HCT116 (cell line): ENCODE results near the gene PGA5. TPM values are rescaled to one million over a fixed set of nuclear protein-coding genes. Genes with fewer than 3 reads are reported as not detected.

Experiments
- ATAC-seq: fragments of 200-7000 bp; cut with Tn5 transposase; 2 replicates; pipeline ENCODE4 v1.9.1; 2020; ENCODE audit warnings: mild to moderate bottlenecking, moderate library complexity
- BruUV-seq: library from RNA; stranded (reverse); fragments of 400-500 nt; replicated peaks from 2 replicates; lab custom pipeline; 2021; lab: Mats Ljungman, UMichigan
- CTCF ChIA-PET: fragments of 300-600 bp; sonication (Branson Sonifier 250); formaldehyde crosslinking; loops from one replicate; lab custom pipeline; 2021; ENCODE audit warnings: antibody characterized with exemption; lab: Charles Lee
- POLR2A ChIA-PET: fragments of 300-600, 350-600 bp; sonication (Branson Sonifier 250); formaldehyde crosslinking; loops from one replicate; lab custom pipeline; 2021; ENCODE audit warnings: antibody characterized with exemption; lab: Charles Lee
- RAD21 ChIA-PET, 2 experiments: fragments of 300-600 bp; sonication (Branson Sonifier 250); formaldehyde crosslinking; loops; one replicate each; lab custom pipeline; 2023; ENCODE audit warnings: low total read pairs in 2 of 2; ENCODE audit not compliant: uncharacterized antibody in 2 of 2, unreplicated experiment in 2 of 2, low non-redundant PET in 1 of 2; lab: Charles Lee
- DNase-seq: peaks from one replicate; pipeline ENCODE4 v3.0.0-alpha.2; 2010; ENCODE audit warnings: low read depth, low spot score
- H2AFZ ChIP-seq: fragments of 200-600 bp; shearing (Covaris generic), sonication (generic); 2 replicates; pipeline ENCODE4 v1.6.1; 2017; ENCODE audit warnings: low read depth, mixed run types, mixed read lengths, antibody characterized with exemption, low read length; ENCODE audit not compliant: poor library complexity, severe bottlenecking
- H3K27ac ChIP-seq: 2 replicates; pipeline ENCODE4 v1.5.1; 2012; ENCODE audit warnings: low read depth, low read length
- H3K27me3 ChIP-seq: fragments of 200-600 bp; sonication (generic); 2 replicates; pipeline ENCODE4 v1.6.1; 2016; ENCODE audit warnings: mixed run types, low read length, mixed read lengths; ENCODE audit not compliant: insufficient read depth
- H3K36me3 ChIP-seq, 2 experiments: fragments of 200-500 bp in 1 of 2; fragments of 200-600 bp in 1 of 2; sonication (Bioruptor generic) in 1 of 2; sonication (generic) in 1 of 2; 2 replicates each; pipeline versions ENCODE4 v1.5.1 to v1.6.1; 2014 to 2016; ENCODE audit warnings: low read length in 2 of 2, inconsistent platforms in 1 of 2, mixed read lengths in 1 of 2, mixed run types in 1 of 2; ENCODE audit not compliant: insufficient read depth in 2 of 2, control insufficient read depth in 1 of 2
- H3K4me1 ChIP-seq, 2 experiments: fragments of 200-600 bp in 1 of 2; sonication (generic) in 1 of 2; 2 replicates each; pipeline versions ENCODE4 v1.5.1 to v1.6.1; 2012 to 2017; ENCODE audit warnings: low read length in 2 of 2, inconsistent platforms in 1 of 2, mild to moderate bottlenecking in 1 of 2, mixed read lengths in 1 of 2, mixed run types in 1 of 2, moderate library complexity in 1 of 2; ENCODE audit not compliant: insufficient read depth in 2 of 2, control insufficient read depth in 1 of 2
- H3K4me2 ChIP-seq: fragments of 200-600 bp; sonication (generic); 2 replicates; pipeline ENCODE4 v1.6.1; 2017; ENCODE audit warnings: mixed run types, low read length, mixed read lengths
- H3K4me3 ChIP-seq, 2 experiments: fragments of 200-600 bp in 1 of 2; sonication (generic) in 1 of 2; replicated peaks in 1 of 2; 2 replicates each; pipeline ENCODE4 v1.5.1; 2011 to 2016; ENCODE audit warnings: low read length in 2 of 2, control low read depth in 1 of 2, low read depth in 1 of 2, mild to moderate bottlenecking in 1 of 2, mixed read lengths in 1 of 2, mixed run types in 1 of 2
- H3K79me2 ChIP-seq: fragments of 200-600 bp; sonication (generic); 2 replicates; pipeline ENCODE4 v1.6.1; 2017; ENCODE audit warnings: mild to moderate bottlenecking, mixed run types, low read length, moderate library complexity, mixed read lengths; ENCODE audit not compliant: insufficient read depth
- H3K9ac ChIP-seq: fragments of 200-600 bp; sonication (generic); 2 replicates; pipeline ENCODE4 v1.6.1; 2016; ENCODE audit warnings: low read length, mixed read lengths
- H3K9me2 ChIP-seq: fragments of 200-600 bp; sonication (generic), shearing (Covaris generic); 2 replicates; pipeline ENCODE4 v1.6.1; 2017; ENCODE audit warnings: mixed run types, mild to moderate bottlenecking, moderate library complexity; ENCODE audit not compliant: insufficient read depth
- H3K9me3 ChIP-seq, 2 experiments: fragments of 200-500 bp in 1 of 2; fragments of 200-600 bp in 1 of 2; sonication (Bioruptor generic) in 1 of 2; sonication (generic) in 1 of 2; 2 replicates each; pipeline ENCODE4 v1.6.1; 2014 to 2017; ENCODE audit warnings: low read length in 2 of 2, mixed read lengths in 2 of 2, inconsistent platforms in 1 of 2, low read depth in 1 of 2, mild to moderate bottlenecking in 1 of 2, mixed run types in 1 of 2, moderate library complexity in 1 of 2; ENCODE audit not compliant: control insufficient read depth in 1 of 2, insufficient read depth in 1 of 2
- H4K20me1 ChIP-seq: fragments of 200-600 bp; sonication (generic), shearing (Covaris generic); 2 replicates; pipeline ENCODE4 v1.6.1; 2017; ENCODE audit warnings: mixed run types, mild to moderate bottlenecking, moderate library complexity; ENCODE audit not compliant: insufficient read depth
- CEBPB ChIP-seq: IDR thresholded peaks from 2 replicates; pipeline ENCODE4 v1.6.1; 2012; ENCODE audit warnings: low read depth
- ELF1 ChIP-seq: IDR thresholded peaks from 2 replicates; pipeline ENCODE4 v1.6.1; 2012; ENCODE audit warnings: low read depth, borderline replicate concordance
- JUND ChIP-seq: IDR thresholded peaks from 2 replicates; pipeline ENCODE4 v1.6.1; 2012
- SIN3A ChIP-seq: IDR thresholded peaks from 2 replicates; pipeline ENCODE4 v1.6.1; 2012; ENCODE audit warnings: low read depth
- SRF ChIP-seq: IDR thresholded peaks from 2 replicates; pipeline ENCODE4 v1.6.1; 2012; ENCODE audit warnings: low read depth
- intact Hi-C: fragments of 100-400 bp; cut with micrococcal nuclease; formaldehyde crosslinking; loops from 2 replicates; pipeline ENCODE4 v1.10.0; 2022
- total RNA-seq: library from RNA; stranded (reverse); gene quantifications from one replicate; pipeline ENCODE4 v1.2.1, GENCODE V29; 2021; ENCODE audit not compliant: unreplicated experiment
- TF ChIP-seq, protein P1 (sequence below): IDR thresholded peaks from 2 replicates; pipeline ENCODE4 v1.6.1; 2012
- TF ChIP-seq, protein P2 (sequence below): IDR thresholded peaks from 2 replicates; pipeline ENCODE4 v1.6.1; 2012; ENCODE audit warnings: low read depth
- TF ChIP-seq, protein P3 (sequence below): IDR thresholded peaks from 2 replicates; pipeline ENCODE4 v1.6.1; 2012

The PGA5 gene
- total RNA-seq, 1 experiment from 2014 or later: not detected

DNA sequence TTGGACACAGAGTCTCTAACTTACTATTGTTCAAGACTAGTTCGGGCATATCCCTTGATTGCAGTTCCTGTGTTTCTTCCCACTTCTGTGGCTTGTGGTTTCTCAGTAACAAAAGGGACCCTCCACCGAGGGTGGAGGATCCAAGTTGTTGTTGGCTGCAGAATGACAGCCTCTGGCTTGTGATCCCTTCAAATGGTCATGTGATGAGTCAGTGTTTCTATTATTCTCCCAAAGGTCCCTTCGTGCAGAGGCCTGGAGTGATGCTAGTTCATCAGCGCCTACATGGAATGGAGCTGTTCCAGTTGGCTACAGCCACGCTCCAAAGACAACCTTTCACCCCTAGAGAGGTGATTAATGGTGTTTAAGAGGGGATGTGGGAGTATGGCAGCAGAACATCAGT is 56.8 kb downstream of the PGA5 start:
- intact Hi-C loops: no loop called here
- ChIA-PET RAD21 (no interaction called here), CTCF (no interaction called here), POLR2A (no interaction called here)
- TF ChIP-seq ELF1: no peak
- no peak for TF ChIP-seq JUND
- Histone ChIP-seq H3K27me3 (no peaks in the 10 kb centered on the region), H3K4me2 (no peak overlapping the region), H3K79me2 (no peaks in the 10 kb centered on the region), H3K9ac (no peak overlapping the region), H4K20me1 (no peaks in the 10 kb centered on the region), H3K4me3 (no peak overlapping the region), H3K27ac (no peak overlapping the region), H3K4me1 (no peaks in the 10 kb centered on the region), H3K9me3 (no peaks in the 10 kb centered on the region), H3K9me2 (no peaks in the 10 kb centered on the region), H2AFZ (no peak overlapping the region), H3K36me3 (peaks cover 33 to 49% of the 10 kb centered on the region in 2 experiments)
- DNase-seq: no peak
- ATAC-seq: no peak
- BruUV-seq: no TSS peak

DNA sequence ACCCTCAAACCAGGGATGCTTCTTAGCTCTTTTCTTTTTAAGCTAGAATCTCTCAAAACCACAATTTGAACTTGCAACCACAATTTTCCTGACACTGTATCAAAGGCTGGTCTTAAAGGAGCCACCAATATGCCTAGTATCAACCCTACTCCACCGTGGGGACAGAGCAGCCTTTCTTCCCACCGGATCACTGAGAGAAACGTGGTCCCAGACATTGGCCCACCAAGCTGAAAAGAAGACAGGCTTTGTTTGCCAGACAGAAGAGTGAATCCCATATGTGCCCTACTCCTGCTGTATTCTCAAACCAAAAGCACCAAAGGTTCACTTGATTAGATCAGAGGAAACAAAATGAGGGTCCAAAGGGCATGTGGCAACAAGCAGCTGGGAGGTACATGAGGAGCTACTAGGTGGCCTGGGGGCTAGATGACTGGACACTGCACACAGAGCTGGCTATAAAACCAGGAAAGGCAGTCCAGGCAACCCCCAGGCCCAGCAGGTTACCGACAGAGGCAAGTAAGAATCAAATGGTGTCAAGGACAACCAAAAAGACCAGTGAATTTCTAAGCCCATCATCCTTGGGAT is 57.8 kb downstream of the PGA5 start:
- Histone ChIP-seq H4K20me1 (no peaks in the 10 kb centered on the region), H3K27ac (no peak overlapping the region), H3K79me2 (no peaks in the 10 kb centered on the region), H3K4me2 (no peak overlapping the region), H3K27me3 (no peaks in the 10 kb centered on the region), H3K9me2 (no peaks in the 10 kb centered on the region), H2AFZ (no peak overlapping the region), H3K9ac (no peak overlapping the region), H3K4me1 (no peaks in the 10 kb centered on the region), H3K36me3 (peaks cover 40 to 55% of the 10 kb centered on the region in 2 experiments), H3K4me3 (no peak overlapping the region), H3K9me3 (no peaks in the 10 kb centered on the region)
- intact Hi-C loops: no loop called here
- no TSS peak for BruUV-seq
- ChIA-PET RAD21 (no interaction called here), CTCF (no interaction called here), POLR2A (no interaction called here)
- ATAC-seq: no peak
- no peak for TF ChIP-seq CEBPB
- TF ChIP-seq, protein P1, sequence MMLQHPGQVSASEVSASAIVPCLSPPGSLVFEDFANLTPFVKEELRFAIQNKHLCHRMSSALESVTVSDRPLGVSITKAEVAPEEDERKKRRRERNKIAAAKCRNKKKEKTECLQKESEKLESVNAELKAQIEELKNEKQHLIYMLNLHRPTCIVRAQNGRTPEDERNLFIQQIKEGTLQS: no peak
- TF ChIP-seq SRF: no peak
- no peak for TF ChIP-seq SIN3A
- TF ChIP-seq, protein P2, sequence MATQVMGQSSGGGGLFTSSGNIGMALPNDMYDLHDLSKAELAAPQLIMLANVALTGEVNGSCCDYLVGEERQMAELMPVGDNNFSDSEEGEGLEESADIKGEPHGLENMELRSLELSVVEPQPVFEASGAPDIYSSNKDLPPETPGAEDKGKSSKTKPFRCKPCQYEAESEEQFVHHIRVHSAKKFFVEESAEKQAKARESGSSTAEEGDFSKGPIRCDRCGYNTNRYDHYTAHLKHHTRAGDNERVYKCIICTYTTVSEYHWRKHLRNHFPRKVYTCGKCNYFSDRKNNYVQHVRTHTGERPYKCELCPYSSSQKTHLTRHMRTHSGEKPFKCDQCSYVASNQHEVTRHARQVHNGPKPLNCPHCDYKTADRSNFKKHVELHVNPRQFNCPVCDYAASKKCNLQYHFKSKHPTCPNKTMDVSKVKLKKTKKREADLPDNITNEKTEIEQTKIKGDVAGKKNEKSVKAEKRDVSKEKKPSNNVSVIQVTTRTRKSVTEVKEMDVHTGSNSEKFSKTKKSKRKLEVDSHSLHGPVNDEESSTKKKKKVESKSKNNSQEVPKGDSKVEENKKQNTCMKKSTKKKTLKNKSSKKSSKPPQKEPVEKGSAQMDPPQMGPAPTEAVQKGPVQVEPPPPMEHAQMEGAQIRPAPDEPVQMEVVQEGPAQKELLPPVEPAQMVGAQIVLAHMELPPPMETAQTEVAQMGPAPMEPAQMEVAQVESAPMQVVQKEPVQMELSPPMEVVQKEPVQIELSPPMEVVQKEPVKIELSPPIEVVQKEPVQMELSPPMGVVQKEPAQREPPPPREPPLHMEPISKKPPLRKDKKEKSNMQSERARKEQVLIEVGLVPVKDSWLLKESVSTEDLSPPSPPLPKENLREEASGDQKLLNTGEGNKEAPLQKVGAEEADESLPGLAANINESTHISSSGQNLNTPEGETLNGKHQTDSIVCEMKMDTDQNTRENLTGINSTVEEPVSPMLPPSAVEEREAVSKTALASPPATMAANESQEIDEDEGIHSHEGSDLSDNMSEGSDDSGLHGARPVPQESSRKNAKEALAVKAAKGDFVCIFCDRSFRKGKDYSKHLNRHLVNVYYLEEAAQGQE: no peak
- TF ChIP-seq JUND: no peak
- TF ChIP-seq, protein P3, sequence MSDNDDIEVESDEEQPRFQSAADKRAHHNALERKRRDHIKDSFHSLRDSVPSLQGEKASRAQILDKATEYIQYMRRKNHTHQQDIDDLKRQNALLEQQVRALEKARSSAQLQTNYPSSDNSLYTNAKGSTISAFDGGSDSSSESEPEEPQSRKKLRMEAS: no peak
- no peak for DNase-seq
